CD1c-positive myeloid dendritic cell (primary cell): ENCODE data around the gene COL6A1.

ENCODE experiments used
- DNase-seq: peaks from one replicate; pipeline ENCODE4 v3.0.0-alpha.2; 2016; ENCODE audit errors: extremely low spot score

COL6A1 gene

DNA sequence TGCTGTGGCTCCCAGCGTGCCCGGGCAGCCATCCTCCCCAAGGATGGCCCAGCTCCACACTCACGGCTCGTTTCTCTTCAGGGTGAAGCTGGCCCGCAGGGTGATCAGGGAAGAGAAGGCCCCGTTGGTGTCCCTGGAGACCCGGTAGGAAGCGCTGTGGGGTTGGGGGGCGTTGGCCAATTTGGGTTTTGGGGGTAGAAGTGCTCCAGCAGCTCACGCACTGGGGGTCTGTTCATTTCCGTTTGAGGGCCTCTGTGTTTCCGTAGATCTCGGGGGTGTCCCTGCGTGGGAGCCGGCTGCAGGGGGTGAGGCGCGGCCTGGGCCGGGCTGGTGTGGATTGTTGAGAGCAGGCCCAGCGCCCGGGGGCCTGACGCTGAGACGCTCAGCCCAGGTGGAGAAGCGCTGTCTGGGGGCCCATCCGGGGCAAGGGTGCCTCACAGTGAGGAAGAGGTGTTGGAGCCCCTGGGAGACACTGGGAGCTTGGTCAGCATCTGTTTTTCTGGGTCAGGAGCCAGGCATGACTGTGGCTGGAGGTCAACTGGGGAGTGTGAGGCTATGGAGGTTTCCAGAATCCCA, 12.6 kb downstream of the COL6A1 start:
- DNase-seq = no peak

DNA sequence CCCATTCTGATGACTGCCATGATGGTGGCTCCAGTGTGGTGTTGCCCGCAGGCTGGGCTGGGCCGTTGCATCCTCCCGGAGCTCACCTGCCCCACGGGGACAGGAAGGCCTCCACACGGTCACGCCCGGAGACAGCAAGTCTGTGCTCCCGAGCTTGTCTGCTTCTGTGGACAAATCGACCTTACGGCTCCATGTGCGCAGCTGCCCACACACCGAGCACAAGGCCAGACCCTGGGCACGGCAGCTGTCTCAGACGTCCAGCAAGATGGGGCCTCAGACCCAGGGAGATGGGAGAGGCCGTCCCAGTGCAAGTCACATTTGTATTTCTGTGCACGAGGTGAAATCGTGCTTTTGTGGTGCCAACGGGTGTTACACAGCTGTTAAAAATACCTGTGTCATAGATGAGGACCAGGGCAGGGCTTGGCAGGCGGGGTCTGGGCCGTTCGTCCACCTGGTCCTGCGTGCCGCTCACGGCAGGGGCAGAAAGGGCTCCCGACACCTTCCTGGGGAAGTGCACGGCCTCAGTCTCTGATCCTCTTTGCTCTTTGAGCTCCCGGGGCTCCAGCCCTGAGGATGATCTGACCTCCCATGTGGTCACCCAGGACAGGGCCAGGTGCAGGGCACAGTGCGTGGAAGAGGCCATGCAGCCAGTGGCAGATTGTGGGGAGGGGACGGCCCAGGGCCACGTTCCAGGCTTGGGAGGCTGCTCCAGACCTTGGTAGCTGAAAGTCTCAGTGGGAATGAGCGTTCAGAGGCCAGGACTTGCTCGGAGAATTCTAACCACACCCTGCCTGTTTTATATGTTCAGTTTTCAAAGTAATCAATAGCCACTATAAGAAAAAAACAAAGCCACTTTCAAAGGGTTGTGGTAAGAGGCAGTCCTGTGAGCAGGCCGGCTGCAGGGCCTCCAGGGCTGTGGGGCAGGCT, 13.5 kb downstream of the COL6A1 start:
- no peak for DNase-seq

DNA sequence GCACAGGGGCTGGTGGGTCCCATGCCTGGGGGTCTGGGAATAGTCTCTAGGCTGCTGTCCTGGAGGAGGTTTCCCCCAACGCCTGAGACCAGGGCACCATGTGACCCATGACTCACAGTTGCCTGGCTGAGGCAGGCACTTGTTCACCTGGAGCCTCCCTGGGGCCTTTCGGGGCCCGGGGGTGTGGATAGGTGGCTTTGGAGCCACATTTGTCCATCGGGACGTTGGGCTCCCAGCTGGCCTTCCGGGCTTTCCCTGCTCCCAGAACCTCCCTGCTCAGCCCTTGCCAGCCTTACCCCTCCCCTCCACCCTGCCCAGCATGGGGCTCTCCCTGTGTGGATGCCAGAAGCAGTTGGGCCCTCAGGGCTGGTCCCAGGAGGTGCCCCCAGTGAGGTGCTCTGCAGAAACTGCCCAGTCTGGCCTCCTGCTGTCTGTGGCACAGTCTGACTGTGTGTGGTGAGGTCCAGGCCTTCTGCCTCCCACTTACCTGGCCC, 14.2 kb downstream of the COL6A1 start:
- no peak for DNase-seq

DNA sequence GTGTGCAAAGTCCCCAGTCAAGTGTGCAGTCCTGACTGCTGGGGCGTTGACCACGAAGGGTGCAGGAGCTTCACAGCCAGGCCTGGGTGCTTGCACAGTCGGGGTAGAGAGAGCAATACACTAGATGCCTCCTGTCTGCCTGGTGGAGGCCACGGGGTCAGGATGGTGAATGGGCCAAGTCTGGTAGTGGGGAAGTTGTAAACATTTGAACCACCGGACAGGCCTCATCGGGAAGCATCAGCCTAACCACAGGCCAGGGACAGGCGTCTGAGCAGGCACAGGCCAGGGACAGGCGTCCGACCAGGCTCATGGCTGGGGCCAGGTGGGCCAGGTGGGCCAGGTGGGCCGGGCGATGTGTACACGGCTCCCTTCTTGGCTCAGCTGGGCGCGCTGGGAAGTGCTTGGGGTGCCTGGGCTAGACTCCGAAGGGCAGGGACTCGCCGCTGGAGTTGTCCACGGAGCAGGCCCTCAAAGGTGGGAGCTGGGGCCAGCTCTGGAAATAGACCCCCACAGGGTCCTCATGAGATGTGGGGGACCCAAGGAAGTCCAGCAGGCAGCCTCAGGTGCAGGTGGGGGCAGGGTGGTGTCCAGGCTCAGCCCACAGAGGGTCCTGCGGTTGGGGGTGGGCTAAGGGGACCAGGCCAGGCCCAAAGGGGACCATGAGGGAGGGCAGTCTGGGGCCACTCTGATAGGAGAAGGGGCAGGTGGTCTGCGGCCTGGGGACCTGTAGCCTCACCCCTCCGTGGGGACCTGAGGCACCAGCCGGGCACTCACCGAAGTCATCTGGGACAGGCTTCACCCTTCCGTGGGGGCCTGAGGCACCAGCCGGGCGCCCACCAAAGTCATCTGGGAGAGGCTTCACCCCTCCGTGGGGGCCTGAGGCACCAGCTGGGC, 15.0 kb downstream of the COL6A1 start:
- no peak for DNase-seq

DNA sequence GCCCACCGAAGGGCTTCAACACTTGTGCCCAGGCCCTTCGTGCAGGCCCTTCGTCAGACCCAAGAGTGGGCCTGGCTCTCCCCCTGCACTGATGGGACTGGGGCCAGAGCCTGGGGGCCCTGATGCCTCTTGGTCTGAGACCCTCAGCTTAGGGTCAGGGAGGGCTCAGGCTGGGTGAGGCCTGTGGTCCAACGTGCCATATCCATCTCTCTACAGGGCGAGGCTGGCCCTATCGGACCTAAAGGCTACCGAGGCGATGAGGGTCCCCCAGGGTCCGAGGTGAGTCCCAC, 15.6 kb downstream of the COL6A1 start:
- no peak for DNase-seq

DNA sequence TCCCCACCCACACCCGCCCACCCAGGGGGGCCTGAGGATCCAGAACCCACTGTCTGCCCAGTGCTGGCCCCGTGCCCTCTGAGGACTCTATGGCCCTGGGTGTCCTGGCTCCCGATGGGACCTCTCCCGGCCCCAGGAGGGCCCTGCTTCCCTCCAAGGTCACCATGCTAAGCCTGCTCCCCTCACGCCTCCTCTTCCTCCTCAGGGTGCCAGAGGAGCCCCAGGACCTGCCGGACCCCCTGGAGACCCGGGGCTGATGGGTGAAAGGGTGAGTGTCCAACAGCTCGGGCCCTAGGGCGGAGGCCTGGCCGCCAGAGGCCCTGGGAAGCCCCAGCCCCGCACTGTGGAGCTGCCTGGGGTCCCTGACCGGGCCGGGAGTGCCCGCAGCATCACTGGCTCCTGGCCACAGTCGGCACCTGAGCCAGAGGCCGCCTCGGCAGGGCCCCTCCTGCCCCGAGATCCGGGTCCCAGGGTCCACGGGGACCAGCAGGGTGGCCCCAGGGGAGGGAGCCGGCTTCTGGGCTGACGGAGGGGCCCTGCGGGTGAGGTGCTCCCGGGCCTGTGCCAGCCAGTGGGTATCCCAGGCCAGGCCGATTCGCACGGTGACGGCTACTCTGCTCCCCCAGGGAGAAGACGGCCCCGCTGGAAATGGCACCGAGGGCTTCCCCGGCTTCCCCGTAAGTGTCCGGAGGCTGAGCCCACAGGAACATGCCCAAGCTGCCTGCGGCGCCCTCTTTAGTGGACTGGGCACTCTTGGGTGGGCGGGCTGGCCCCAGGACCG, 16.1 kb downstream of the COL6A1 start:
- DNase-seq = no peak

DNA sequence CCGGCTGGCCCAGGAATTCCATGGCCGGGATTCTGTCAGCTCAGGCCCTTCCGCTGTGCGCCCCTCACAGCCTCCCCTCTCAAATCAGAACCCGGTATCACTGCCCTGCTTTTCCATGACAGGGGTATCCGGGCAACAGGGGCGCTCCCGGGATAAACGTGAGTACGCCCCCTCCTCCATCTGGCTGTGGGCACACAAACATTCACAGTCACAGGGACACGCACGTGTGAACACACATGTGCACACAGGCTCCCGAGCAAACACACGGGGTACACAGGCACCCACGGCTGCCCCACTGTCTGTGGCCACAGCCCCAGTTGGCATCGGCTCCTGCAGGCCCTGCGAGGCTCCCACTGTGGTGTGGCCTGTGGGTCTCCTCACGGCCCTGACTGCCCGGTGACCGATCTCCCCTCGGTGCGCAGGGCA, 16.7 kb downstream of the COL6A1 start:
- DNase-seq = no peak

DNA sequence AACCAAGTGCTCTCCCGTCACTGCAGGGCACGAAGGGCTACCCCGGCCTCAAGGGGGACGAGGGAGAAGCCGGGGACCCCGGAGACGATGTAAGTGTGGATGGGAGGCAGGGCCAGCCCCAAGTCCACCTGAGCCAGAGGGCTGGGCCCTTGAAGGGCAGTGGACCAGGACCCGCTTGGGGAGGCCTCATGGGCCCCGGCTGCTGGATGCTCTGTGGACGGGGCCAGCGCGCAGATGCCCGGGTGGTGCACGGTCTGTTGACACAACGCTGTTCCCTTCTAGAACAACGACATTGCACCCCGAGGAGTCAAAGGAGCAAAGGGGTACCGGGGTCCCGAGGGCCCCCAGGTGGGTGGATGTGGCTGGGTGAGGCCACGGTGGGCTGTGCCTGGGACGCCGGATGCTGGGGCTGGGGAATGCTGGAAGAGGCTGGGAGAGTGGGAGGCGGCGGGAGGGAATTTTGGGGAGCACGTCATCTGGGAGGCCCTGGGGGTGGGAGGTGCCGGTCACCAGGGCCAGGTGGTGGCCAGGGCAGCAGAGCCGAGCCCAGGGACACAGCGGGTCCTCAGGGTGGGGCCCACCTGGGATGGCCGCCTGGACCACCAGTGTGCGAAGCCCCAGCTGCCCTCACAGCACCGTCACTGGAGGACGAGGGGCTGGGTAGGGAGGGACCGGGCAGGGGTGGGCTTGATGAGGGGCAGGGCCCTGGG, 17.5 kb downstream of the COL6A1 start:
- no peak for DNase-seq

DNA sequence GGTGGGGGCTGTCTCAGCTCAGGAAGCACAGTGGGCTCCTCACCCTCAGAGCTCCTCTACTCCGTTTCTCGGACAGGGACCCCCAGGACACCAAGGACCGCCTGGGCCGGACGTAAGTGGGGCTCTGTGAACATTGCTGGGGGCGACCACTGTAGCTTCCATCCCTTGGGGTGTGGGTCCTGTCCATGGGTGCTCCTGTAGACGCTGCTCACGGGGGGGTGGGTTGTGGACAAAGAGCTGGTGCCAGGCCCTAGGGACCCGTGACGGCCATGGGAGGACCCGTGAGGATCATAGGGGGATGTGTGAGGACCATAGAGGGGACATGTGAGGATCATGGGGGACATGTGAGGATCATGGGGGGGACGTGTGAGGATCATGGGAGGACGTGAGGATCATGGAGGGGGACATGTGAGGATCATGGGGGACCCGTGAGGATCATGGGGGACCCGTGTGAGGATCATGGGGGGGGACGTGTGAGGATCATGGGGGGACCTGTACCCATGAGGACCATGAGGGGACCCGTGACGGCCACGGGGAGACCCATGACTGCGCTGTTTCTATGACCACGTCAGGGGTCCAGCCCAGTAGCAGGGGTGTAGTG, 18.1 kb downstream of the COL6A1 start:
- no peak for DNase-seq

DNA sequence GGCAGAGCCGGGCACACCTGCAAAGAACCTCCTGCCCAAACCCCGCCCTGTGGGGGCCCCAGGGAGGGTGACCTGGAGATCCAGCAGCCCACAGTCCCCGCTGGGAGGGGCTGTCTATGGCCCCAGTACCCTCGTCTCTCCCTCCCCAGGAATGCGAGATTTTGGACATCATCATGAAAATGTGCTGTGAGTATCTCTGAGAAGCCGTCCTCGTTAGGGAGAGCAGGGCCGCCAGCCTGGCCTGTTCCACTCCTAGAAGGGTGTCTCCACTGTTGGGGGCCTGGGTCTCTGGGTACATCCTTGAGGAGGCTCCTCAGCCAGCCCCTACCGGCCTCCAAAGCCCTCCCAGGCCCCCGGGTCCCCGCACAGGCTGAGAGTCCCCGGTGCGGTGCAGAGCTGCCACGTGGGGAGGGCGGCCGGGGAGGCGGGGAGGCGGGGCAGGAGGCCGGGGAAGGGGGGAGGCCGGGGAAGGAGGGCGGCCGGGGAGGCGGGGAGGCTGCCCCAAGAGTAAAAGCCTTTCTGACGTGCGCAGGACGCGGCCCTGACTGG, 18.7 kb downstream of the COL6A1 start:
- DNase-seq = no peak

DNA sequence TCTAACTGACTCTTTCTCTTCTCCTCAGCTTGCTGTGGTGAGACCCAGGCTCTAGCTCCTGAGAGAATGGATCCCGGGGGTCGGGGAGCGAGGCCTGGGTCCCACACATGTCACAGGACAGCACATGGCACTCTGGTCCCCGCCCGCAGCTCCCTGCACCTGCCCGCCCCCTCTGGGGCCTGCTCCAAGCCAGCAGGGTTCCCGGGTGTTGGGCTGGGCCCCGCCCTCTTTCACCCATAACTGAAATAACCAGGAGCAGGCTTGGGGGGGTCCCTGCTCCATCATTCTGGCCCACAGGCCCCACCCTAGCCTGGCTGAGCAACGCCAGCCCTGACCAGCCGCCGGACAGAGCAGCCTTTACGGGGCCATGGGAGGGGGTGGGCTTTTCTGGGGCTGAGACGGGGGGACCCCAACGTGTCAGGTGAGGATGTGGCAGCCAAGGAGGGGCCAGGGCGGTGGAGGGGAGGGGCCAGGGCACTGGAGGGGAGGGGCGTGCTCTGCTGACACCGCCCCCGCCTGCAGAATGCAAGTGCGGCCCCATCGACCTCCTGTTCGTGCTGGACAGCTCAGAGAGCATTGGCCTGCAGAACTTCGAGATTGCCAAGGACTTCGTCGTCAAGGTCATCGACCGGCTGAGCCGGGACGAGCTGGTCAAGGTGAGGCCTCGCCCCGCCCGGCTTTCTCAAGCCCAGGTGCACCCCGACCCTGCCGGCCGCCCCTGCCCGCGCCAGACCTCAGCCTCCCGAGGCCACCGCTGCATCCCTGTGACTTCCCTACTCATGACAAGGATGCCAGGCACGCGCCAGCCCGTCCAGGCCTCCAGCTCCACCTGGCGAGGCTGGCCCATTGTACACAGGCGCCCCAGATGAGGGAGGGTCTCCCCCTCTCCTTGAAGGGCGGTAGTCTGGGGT, 19.4 kb downstream of the COL6A1 start:
- no peak for DNase-seq

DNA sequence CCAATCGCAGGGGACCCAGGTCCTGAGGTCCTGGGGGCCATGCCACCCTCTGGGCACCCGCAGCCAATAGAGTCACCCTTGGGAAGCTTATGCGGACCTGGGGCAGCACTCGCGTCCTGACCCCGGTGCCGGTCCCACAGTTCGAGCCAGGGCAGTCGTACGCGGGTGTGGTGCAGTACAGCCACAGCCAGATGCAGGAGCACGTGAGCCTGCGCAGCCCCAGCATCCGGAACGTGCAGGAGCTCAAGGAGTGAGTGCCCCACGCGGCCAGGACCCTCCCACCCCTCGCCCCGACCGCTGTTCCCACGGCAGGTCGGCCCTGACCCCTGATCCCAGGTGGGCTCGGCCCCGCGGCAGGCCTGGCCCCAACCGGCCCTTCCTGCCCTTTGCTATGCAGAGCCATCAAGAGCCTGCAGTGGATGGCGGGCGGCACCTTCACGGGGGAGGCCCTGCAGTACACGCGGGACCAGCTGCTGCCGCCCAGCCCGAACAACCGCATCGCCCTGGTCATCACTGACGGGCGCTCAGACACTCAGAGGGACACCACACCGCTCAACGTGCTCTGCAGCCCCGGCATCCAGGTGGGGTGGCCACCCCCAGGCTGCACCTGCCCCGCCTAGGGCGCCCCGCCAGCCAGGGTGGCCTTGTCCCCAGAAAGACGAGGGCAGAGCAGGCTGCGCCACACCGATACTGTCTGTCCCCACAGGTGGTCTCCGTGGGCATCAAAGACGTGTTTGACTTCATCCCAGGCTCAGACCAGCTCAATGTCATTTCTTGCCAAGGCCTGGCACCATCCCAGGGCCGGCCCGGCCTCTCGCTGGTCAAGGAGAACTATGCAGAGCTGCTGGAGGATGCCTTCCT, 20.5 kb downstream of the COL6A1 start:
- DNase-seq = no peak

DNA sequence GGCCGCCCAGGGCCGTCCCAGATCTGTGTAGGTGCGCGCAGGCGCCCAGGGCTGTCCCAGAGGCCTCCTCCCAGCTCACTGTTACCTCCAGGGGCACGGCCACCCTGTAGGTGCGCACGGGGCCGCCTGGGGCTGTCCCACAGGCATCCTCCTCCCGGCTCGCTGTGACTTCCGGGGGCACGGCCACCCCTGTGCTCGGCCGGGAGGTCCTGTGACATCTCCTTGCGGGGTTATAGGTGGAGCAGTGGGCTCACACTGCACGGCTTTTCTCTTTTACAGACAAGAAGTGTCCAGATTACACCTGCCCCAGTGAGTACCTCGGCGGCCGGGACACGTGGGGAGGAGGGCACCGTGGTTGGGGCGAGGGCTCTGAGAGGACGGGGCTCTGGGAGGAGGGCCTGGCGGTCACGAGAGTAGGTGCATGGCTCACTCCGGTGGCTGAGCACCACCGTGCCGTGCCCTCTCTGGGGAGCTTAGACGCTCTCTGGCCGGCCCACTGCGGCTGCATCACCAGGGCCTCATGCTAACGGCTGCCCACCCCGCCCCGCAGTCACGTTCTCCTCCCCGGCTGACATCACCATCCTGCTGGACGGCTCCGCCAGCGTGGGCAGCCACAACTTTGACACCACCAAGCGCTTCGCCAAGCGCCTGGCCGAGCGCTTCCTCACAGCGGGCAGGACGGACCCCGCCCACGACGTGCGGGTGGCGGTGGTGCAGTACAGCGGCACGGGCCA, 21.4 kb downstream of the COL6A1 start:
- no peak for DNase-seq

DNA sequence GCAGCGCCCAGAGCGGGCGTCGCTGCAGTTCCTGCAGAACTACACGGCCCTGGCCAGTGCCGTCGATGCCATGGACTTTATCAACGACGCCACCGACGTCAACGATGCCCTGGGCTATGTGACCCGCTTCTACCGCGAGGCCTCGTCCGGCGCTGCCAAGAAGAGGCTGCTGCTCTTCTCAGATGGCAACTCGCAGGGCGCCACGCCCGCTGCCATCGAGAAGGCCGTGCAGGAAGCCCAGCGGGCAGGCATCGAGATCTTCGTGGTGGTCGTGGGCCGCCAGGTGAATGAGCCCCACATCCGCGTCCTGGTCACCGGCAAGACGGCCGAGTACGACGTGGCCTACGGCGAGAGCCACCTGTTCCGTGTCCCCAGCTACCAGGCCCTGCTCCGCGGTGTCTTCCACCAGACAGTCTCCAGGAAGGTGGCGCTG, 22.0 kb downstream of the COL6A1 start:
- no peak for DNase-seq

DNA sequence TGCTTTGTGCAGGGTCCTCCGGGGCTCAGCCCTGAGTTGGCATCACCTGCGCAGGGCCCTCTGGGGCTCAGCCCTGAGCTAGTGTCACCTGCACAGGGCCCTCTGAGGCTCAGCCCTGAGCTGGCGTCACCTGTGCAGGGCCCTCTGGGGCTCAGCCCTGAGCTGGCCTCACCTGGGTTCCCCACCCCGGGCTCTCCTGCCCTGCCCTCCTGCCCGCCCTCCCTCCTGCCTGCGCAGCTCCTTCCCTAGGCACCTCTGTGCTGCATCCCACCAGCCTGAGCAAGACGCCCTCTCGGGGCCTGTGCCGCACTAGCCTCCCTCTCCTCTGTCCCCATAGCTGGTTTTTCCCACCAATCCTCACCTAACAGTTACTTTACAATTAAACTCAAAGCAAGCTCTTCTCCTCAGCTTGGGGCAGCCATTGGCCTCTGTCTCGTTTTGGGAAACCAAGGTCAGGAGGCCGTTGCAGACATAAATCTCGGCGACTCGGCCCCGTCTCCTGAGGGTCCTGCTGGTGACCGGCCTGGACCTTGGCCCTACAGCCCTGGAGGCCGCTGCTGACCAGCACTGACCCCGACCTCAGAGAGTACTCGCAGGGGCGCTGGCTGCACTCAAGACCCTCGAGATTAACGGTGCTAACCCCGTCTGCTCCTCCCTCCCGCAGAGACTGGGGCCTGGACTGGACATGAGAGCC, 22.7 kb downstream of the COL6A1 start:
- no peak for DNase-seq

DNA sequence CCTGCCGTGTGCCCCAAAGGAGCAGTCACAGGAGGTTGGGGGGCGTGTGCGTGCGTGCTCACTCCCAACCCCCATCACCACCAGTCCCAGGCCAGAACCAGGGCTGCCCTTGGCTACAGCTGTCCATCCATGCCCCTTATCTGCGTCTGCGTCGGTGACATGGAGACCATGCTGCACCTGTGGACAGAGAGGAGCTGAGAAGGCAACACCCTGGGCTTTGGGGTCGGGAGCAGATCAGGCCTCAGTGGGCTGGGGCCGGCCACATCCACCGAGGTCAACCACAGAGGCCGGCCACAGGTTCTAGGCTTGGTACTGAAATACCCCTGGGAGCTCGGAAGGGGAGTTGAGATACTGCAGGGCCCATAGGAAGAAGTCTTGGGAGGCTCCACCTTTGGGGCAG, 23.5 kb downstream of the COL6A1 start:
- no peak for DNase-seq

DNA sequence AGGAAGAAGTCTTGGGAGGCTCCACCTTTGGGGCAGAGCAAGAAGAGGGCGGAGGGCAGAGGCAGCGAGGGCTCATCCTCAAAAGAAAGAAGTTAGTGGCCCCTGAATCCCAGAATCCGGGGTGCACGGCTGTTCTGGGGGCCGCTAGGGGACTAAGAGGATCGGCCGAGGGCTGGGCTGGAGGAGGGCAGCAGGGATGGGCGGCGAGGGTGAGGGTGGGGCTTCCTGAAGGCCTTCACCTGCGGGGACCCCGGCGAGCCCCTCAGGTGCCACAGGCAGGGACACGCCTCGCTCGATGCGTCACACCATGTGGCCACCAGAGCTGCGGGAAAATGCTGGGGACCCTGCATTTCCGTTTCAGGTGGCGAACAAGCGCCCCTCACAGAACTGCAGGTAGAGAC, 23.9 kb downstream of the COL6A1 start:
- DNase-seq = no peak
